ENCODE measurements around the gene B4GALT2. TPM values are rescaled to one million over a fixed set of nuclear protein-coding genes. Genes with fewer than 3 reads are reported as not detected.

The B4GALT2 gene
- total and polyA plus RNA-seq, 2 of the 4 experiments (the other 2 are of a cell fraction), result 52.3 to 60.8 TPM

GRCh38 chr1:43930949-43931275 is 48.1 kb upstream of the B4GALT2 start:
- Histone ChIP-seq H4K91ac (ENCODE audit: insufficient read depth, low read depth, low read length) (no peak overlapping the region), H2BK120ac (ENCODE audit: low read depth, low read length) (no peak overlapping the region), H2BK15ac (ENCODE audit: low read depth, low read length) (no peak overlapping the region), H3K27me3 (ENCODE audit: control insufficient read depth, insufficient read depth, low read length) (no peaks in the 10 kb centered on the region), H2AK9ac (replicated peaks; ENCODE audit: low read depth, low read length, poor library complexity) (no peak overlapping the region), H2AFZ (replicated peaks; ENCODE audit: low read length, poor library complexity) (no peak overlapping the region), H2AK5ac (ENCODE audit: low read depth, low read length) (no peak overlapping the region), H3K23ac (ENCODE audit: low read depth, low read length) (no peak overlapping the region), H3K27ac (ENCODE audit: insufficient read depth, low read length) (no peak overlapping the region), H3K79me1 (ENCODE audit: low read depth in 1 of 2, low read length in 2 of 2) (peaks cover 0 to 13% of the 10 kb centered on the region in 2 experiments; a peak in 1 of 4 replicates), H3K4ac (ENCODE audit: low read depth, low read length) (no peak overlapping the region), H3K4me1 (ENCODE audit: control insufficient read depth, insufficient read depth, low read length) (peaks cover 6% of the 10 kb centered on the region), H4K5ac (ENCODE audit: low read depth, low read length) (no peak overlapping the region), H3K9ac (ENCODE audit: low read depth, low read length) (no peak overlapping the region), H2BK5ac (ENCODE audit: low read depth, low read length, poor library complexity, severe bottlenecking) (no peak overlapping the region), H3K36me3 (ENCODE audit: control insufficient read depth, insufficient read depth, low read length) (peaks cover 6% of the 10 kb centered on the region), H3K56ac (ENCODE audit: extremely low read depth, insufficient read depth, low read length) (no peak overlapping the region), H3K9me3 (ENCODE audit: control insufficient read depth, insufficient read depth, low read length) (peaks cover 5% of the 10 kb centered on the region), H3K4me2 (ENCODE audit: low read depth, low read length) (no peak overlapping the region), H4K20me1 (ENCODE audit: insufficient read depth, low read length) (no peaks in the 10 kb centered on the region), H3K14ac (replicated peaks; ENCODE audit: low read depth, low read length) (no peak overlapping the region), H2BK20ac (ENCODE audit: low read depth, low read length) (no peak overlapping the region), H3K18ac (ENCODE audit: low read depth, low read length) (no peak overlapping the region), H3K4me3 (ENCODE audit: insufficient read depth, low read depth, low read length) (no peak overlapping the region), H4K8ac (ENCODE audit: low read depth in 2 of 2, low read length in 2 of 2) (no peak overlapping the region), H3K9me1 (ENCODE audit: insufficient read depth, low read length) (peaks cover 6% of the 10 kb centered on the region)
- dilution Hi-C loops (cut with HindIII; ENCODE audit: low sequenced_read_pairs, unreplicated experiment), result no loop called here
- POLR2A ChIA-PET (ENCODE audit: unreplicated experiment), result no interaction called here
- intact Hi-C loops (cut with micrococcal nuclease), result loop anchor here (5.0 kb wide), 1 partner anchor 79 kb away; no protein-coding TSS in a partner anchor
- no peak for TF ChIP-seq CTCF (conservative IDR thresholded peaks at IDR 0.05; ENCODE audit: low read depth, low read length)
- no peak for TF ChIP-seq ELK1 (IDR thresholded peaks at IDR 0.05; ENCODE audit: borderline replicate concordance, low read depth, low read length)
- in situ Hi-C loops (cut with MboI; ENCODE audit: low sequenced_read_pairs), result loop anchor here (5.0 kb wide), 1 partner anchor 159 kb away; no protein-coding TSS in a partner anchor
- no peak for DNase-seq
- no peak for ATAC-seq (ENCODE audit: low read depth)
- CTCF ChIA-PET, result interaction anchor here (1.9 kb wide), 1 partner anchor 168 kb away, joined by 7 read pairs; no protein-coding TSS in a partner anchor
- WGBS, 2 experiments (ENCODE audit: extremely low coverage in 2 of 2, insufficient read length in 1 of 2), result 93% methylated on average over 3 of the region's 4 CpGs; no CpG with 5 or more reads in 1 of the 2 experiments
- BruUV-seq (replicated peaks), result no TSS peak

Data from IMR-90 (cell line).